Keratinocyte (primary cell): ENCODE measurements around the gene GAPVD1. TPM values are rescaled to one million over a fixed set of nuclear protein-coding genes. Genes with fewer than 3 reads are reported as not detected.

Source experiments
- DNase-seq: peaks from one replicate; pipeline ENCODE4 v3.0.0-alpha.2; 2011; ENCODE audit warnings: low read depth, missing footprints, low spot score
- FAIRE-seq: peaks from 2 replicates; lab custom pipeline; 2011; peaks lifted over from hg19 to GRCh38; lab: Jason Lieb, UNC
- H2AFZ ChIP-seq: 2 replicates; pipeline ENCODE4 v1.6.0; 2012; ENCODE audit warnings: low read length, control low read depth, inconsistent platforms; ENCODE audit not compliant: control insufficient read depth
- H3K27ac ChIP-seq: 2 replicates; pipeline ENCODE4 v1.5.1; 2011; ENCODE audit warnings: low read length; ENCODE audit not compliant: control insufficient read depth, insufficient read depth
- H3K27me3 ChIP-seq: 3 replicates; pipeline ENCODE4 v1.6.0; 2011; ENCODE audit warnings: low read length; ENCODE audit not compliant: control insufficient read depth, insufficient read depth; ENCODE audit errors: extremely low read depth
- H3K36me3 ChIP-seq, 2 experiments: 2 replicates in 1 of 2; 3 replicates in 1 of 2; pipeline ENCODE4 v1.5.1; 2011; ENCODE audit warnings: low read length in 2 of 2, mild to moderate bottlenecking in 1 of 2; ENCODE audit not compliant: control insufficient read depth in 2 of 2, insufficient read depth in 2 of 2; ENCODE audit errors: extremely low read depth in 1 of 2
- H3K4me1 ChIP-seq: 3 replicates; pipeline ENCODE4 v1.5.1; 2011; ENCODE audit warnings: low read length; ENCODE audit not compliant: control insufficient read depth, insufficient read depth; ENCODE audit errors: extremely low read depth
- H3K4me2 ChIP-seq: 3 replicates; pipeline ENCODE4 v1.6.0; 2011; ENCODE audit warnings: low read depth, low read length; ENCODE audit not compliant: control insufficient read depth, insufficient read depth; ENCODE audit errors: extremely low read depth
- H3K4me3 ChIP-seq, 3 experiments: fragments of 200-600 bp in 1 of 3; sonication (generic) in 1 of 3; 2 replicates in 2 of 3; 3 replicates in 1 of 3; pipeline ENCODE4 v1.5.1; 2011 to 2016; ENCODE audit warnings: low read length in 3 of 3, mild to moderate bottlenecking in 3 of 3, control low read depth in 2 of 3, inconsistent platforms in 1 of 3, low read depth in 1 of 3, mixed read lengths in 1 of 3, mixed run types in 1 of 3, moderate library complexity in 1 of 3; ENCODE audit not compliant: control insufficient read depth in 2 of 3, insufficient read depth in 2 of 3; ENCODE audit errors: extremely low read depth in 1 of 3
- H3K79me2 ChIP-seq: 2 replicates; pipeline ENCODE4 v1.6.0; 2012; ENCODE audit warnings: low read length; ENCODE audit not compliant: control insufficient read depth, insufficient read depth
- H3K9ac ChIP-seq: 3 replicates; pipeline ENCODE4 v1.6.0; 2011; ENCODE audit warnings: low read length; ENCODE audit not compliant: control insufficient read depth, insufficient read depth; ENCODE audit errors: extremely low read depth
- H3K9me1 ChIP-seq: 3 replicates; pipeline ENCODE4 v1.6.0; 2011; ENCODE audit warnings: low read length; ENCODE audit not compliant: control insufficient read depth, insufficient read depth; ENCODE audit errors: extremely low read depth
- H3K9me3 ChIP-seq: 2 replicates; pipeline ENCODE4 v1.5.1; 2012; ENCODE audit warnings: low read depth, low read length; ENCODE audit not compliant: control insufficient read depth
- H4K20me1 ChIP-seq: 3 replicates; pipeline ENCODE4 v1.6.0; 2011; ENCODE audit warnings: low read length; ENCODE audit not compliant: control insufficient read depth, insufficient read depth; ENCODE audit errors: extremely low read depth
- CTCF ChIP-seq, 3 experiments: IDR thresholded peaks in 1 of 3; conservative IDR thresholded peaks in 1 of 3; optimal IDR thresholded peaks in 1 of 3; 2 replicates in 2 of 3; 3 replicates in 1 of 3; pipeline versions ENCODE3 to v1.5.1; 2011; ENCODE audit warnings: low read length in 3 of 3, mild to moderate bottlenecking in 3 of 3, moderate library complexity in 2 of 3, control low read depth in 1 of 3, inconsistent platforms in 1 of 3; ENCODE audit not compliant: insufficient read depth in 2 of 3; ENCODE audit errors: extremely low read depth in 1 of 3
- EZH2 ChIP-seq: IDR thresholded peaks from one replicate; pipeline ENCODE4 v1.6.1; 2012; ENCODE audit warnings: inconsistent platforms, mild to moderate bottlenecking, low read length, moderate library complexity
- dilution Hi-C: fragments of 300-500 bp; cut with MboI; formaldehyde crosslinking; loops from one replicate; pipeline ENCODE4 v1.7.0; 2020; ENCODE audit warnings: low sequenced_read_pairs; ENCODE audit not compliant: extremely low pct_ligation_motif_present
- polyA plus RNA-seq, 5 experiments: library from polyadenylated mRNA; depleted of rRNA in 3 of 5; stranded (reverse) in 3 of 5; stranded (forward) in 1 of 5; unstranded in 1 of 5; fragments of >200 nt; gene quantifications; 1 replicate in 1 of 5; 2 replicates in 3 of 5; 3 replicates in 1 of 5; pipeline versions ENCODE4 v1.2.1 to v1.2.3, GENCODE V29; 2011 to 2012; ENCODE audit warnings: missing spikeins in 2 of 5, low read depth in 1 of 5, low replicate concordance in 1 of 5

Gene GAPVD1
- polyA plus RNA-seq, 1 donor (not counting 4 experiments of a cell fraction or from before 2014, with no cell fraction given) = 23.2 TPM

- H3K4me2 ChIP-seq = no peak overlapping the region
- H3K4me1 ChIP-seq = peaks cover 10% of the 10 kb centered on the region
- no peak overlapping the region for H3K4me3 ChIP-seq
- H4K20me1 ChIP-seq = no peaks in the 10 kb centered on the region
- H2AFZ ChIP-seq = no peak overlapping the region
- no peaks in the 10 kb centered on the region for H3K9me1 ChIP-seq
- no peak overlapping the region for H3K27ac ChIP-seq
- H3K27me3 ChIP-seq = peaks cover 14% of the 10 kb centered on the region
- no peak for TF ChIP-seq CTCF (optimal IDR thresholded peaks at IDR 0.05 in 1 of 3, IDR thresholded peaks at IDR 0.05 in 1 of 3, conservative IDR thresholded peaks at IDR 0.05 in 1 of 3; ENCODE audit: extremely low read depth in 1 of 3, insufficient read depth in 2 of 3, low read length in 3 of 3)
- TF ChIP-seq EZH2 = no peak
- dilution Hi-C loops = no loop called here
- DNase-seq (no peak), FAIRE-seq (no peak)
- no peak overlapping the region for H3K9ac ChIP-seq
- H3K36me3 ChIP-seq = no peaks in the 10 kb centered on the region
- H3K9me3 ChIP-seq = no peaks in the 10 kb centered on the region
- H3K79me2 ChIP-seq = no peaks in the 10 kb centered on the region
These were observed 116.1 kb downstream of the GAPVD1 start for GRCh38 chr9:125377584-125378250.

GRCh38 chr9:125378778-125379177, 117.2 kb downstream of the GAPVD1 start:
- dilution Hi-C loops = no loop called here
- no peaks in the 10 kb centered on the region for H3K36me3 ChIP-seq
- DNase-seq = no peak
- H3K27ac ChIP-seq = no peak overlapping the region
- H4K20me1 ChIP-seq = no peaks in the 10 kb centered on the region
- no peaks in the 10 kb centered on the region for H3K9me3 ChIP-seq
- TF ChIP-seq EZH2 (no peak), CTCF (optimal IDR thresholded peaks at IDR 0.05 in 1 of 3, IDR thresholded peaks at IDR 0.05 in 1 of 3, conservative IDR thresholded peaks at IDR 0.05 in 1 of 3; ENCODE audit: extremely low read depth in 1 of 3, insufficient read depth in 2 of 3, low read length in 3 of 3) (no peak)
- no peak for FAIRE-seq
- no peaks in the 10 kb centered on the region for H3K79me2 ChIP-seq
- H3K9me1 ChIP-seq = no peaks in the 10 kb centered on the region
- H3K4me3 ChIP-seq = no peak overlapping the region
- H3K27me3 ChIP-seq = peaks cover 14% of the 10 kb centered on the region
- no peak overlapping the region for H3K9ac ChIP-seq
- H2AFZ ChIP-seq = no peak overlapping the region
- no peak overlapping the region for H3K4me2 ChIP-seq
- H3K4me1 ChIP-seq = peaks cover 10% of the 10 kb centered on the region
